LNCAP (cell line): ENCODE measurements around the gene USP17L27.
"Not testable (repeated sequence)": the region's sequence is repeated elsewhere in the genome, so short reads cannot be mapped to it uniquely, and the experiment has no call there.

Source experiments
- CTCF ChIP-seq: fragments of 450-650 bp; IDR thresholded peaks from 2 replicates; pipeline ENCODE4 v1.5.1; 2017; ENCODE audit warnings: mild to moderate bottlenecking

The USP17L27 gene

GRCh38 chr4:9362829-9363228, 18.9 kb downstream of the USP17L27 start, which contains the start of gene USP17L30:
Gene USP17L30, plus strand, starts transcription at chr4:9363129. Its CDS starts 0 bp downstream, at chr4:9363129.
- TF ChIP-seq CTCF = not testable (repeated sequence)

DNA sequence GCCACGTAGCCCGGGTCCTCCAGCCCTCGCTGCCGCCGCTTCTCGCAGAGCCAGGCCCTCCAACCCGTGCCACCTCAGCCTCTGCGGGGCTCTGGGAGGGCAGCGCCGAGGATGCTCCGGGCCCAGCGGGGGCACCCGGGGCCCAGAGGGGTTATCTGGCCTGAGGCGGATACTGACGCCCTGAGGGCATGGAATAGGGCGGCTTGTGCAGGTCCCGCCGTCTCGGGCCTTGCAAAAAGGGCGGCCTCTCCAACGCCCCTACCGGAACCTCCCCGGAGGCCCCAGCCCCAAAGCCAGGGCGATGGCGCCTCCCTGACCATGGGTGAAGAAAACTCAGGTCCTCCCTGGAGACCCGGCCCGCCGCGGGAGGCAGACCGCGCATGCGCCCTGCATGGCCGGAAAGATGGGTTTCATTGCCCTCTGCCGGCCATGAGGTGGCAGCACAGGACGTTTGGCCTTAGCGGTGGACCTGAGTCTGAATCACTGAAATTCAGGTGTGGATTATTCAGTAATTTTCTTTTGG, 37.1 kb downstream of the USP17L27 start:
- peak; percentile 74 for TF ChIP-seq CTCF

DNA sequence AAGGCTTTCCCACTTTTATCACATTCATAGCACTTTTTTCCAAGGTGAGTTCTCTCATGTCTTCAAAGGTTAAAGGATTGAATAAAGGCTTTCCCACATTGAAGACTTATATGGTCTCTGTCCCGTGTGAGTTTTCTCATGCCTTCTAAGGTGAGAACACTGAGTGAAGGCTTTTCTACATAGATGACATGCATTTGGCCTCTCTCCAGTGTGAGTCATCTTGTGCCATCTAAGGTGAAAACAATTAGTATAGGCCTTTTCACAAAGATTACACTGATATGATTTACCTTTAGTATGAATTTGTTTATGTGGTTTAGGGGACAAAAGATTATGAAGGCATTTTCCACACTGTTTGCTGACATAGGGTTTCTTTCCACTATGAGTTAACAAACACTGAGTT, 40.2 kb downstream of the USP17L27 start:
- TF ChIP-seq CTCF = no peak
